Measurements from ENCODE around the gene DYNC1H1.
"Not testable (repeated sequence)": the region's sequence is repeated elsewhere in the genome, so short reads cannot be mapped to it uniquely, and the experiment has no call there.

- TF ChIP-seq EP300, CTCF (IDR thresholded peaks at IDR 0.05): not testable (repeated sequence)
These were observed 120.1 kb downstream of the DYNC1H1 start for GRCh38 chr14:102084522-102084921.
